Activated CD4-positive, alpha-beta T cell treated with anti-CD3 and anti-CD28 coated beads, Interleukin-2, Interleukin-4, amounts not matched to agents 100 ng/mL and 50 ng/mL, durations not matched to agents 16 hours and 8 hours (primary cell): Measurements from ENCODE around the gene HOMEZ.
"Not testable (repeated sequence)": the region's sequence is repeated elsewhere in the genome, so short reads cannot be mapped to it uniquely, and the experiment has no call there.

ENCODE experiments used
- DNase-seq: peaks from one replicate; pipeline ENCODE4 v3.0.0-alpha.2; 2020; ENCODE audit warnings: low spot score

The HOMEZ gene, protein sequence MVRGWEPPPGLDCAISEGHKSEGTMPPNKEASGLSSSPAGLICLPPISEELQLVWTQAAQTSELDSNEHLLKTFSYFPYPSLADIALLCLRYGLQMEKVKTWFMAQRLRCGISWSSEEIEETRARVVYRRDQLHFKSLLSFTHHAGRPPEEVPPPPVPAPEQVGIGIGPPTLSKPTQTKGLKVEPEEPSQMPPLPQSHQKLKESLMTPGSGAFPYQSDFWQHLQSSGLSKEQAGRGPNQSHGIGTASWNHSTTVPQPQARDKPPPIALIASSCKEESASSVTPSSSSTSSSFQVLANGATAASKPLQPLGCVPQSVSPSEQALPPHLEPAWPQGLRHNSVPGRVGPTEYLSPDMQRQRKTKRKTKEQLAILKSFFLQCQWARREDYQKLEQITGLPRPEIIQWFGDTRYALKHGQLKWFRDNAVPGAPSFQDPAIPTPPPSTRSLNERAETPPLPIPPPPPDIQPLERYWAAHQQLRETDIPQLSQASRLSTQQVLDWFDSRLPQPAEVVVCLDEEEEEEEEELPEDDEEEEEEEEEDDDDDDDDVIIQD

DNA sequence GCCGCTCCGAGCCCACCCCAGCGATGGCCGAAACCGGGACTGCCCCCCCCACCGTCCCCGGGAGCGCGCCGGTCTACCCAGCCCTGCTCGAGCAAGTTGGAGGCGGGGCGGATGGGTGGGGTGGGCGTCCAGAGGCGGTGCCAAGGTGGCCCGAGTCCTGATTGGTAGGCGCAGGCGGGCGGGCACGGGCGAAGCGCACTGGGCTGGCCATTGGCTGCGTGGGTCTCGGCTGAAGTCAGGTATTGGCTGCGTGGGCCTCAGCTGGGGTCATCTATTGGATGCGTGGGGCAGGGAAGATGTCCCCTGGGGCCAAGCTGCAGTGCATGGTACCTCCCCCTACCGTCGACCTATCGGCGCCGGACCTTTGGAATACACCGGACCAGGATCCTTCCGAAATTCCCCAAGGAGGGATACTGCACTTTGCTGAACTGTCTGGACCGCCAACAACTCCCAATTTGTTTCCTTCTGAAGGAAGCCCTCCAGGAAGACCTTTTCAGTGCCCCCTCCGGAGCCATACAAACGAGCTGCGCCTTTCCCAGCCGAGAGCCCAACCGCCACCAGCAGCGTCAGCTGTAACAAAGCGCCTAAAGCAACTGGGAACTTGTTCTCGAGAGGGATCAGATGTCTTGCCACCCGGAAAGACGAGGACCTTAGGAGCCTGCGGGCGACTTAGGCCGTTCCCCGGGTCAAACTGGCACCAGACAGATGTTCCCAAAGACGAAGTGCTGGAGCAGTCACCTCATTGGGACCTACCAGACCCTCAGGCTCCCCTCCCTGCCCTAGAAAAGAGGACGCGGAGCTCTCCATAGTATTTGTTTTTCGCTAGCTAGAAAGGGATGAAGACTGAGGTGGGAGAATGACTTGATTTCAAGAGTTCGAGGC lies at the start of gene HOMEZ:
Gene HOMEZ, minus strand, starts transcription at position 113 of the 882 bp plus-strand sequence. CDS start 180 bp downstream, outside the sequence.
- DNase-seq, result peak; percentile 98

DNA sequence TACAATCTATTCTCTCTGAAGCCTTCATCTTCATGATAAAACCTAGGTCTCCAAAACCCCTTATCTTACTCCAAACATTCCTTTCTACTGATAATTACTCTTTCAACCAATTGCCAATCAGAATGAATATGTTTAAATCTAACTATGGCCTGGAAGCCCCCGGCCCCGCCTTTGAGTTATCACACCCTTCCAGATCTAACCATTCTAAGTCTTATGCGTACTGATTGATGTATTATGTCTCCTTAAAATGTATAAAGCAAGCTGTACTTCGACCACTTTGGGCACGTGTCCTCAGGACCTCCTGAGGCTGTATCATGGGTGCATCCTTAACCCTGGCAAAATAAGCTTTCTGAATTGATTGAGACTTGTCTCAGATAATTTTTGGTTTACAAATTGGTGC lies 49.7 kb upstream of the HOMEZ start:
- no peak for DNase-seq

DNA sequence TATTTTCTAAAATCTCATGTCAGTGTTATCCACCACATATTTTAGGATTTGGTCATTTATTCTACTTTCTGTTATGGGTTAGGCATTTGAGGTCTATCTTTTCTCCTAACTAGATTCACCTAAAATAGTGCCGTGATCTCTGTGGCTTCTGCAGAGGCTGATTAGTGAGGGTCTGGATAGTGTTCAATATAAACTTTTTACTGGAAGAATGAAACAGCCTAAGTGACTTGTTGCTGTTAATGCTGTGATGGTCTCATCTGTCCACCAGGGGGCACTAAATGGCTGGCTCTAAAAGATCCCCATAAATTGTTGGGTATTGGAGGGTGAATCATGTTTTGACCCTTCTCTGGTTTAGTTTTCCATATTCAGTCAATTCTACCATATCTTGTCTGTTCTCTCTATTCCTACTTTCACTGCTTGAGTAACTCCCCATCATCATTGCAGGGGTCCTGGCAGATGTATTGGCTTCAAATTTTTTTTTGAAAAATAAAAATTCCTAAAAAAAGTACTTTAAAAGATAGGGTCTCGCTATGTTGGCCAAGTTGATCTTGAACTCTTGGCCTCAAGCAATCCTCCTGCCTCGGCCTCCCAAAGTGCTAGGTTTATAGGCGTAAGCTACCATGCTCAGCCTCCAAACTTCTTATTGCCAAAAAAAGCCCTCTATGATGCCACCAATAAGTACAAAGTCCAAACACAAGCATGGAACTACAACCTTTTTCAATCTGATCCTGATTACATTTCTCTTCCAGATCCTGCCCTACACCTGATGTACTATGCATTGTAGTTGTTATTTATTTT lies 42.2 kb upstream of the HOMEZ start:
- peak; percentile 82 for DNase-seq

DNA sequence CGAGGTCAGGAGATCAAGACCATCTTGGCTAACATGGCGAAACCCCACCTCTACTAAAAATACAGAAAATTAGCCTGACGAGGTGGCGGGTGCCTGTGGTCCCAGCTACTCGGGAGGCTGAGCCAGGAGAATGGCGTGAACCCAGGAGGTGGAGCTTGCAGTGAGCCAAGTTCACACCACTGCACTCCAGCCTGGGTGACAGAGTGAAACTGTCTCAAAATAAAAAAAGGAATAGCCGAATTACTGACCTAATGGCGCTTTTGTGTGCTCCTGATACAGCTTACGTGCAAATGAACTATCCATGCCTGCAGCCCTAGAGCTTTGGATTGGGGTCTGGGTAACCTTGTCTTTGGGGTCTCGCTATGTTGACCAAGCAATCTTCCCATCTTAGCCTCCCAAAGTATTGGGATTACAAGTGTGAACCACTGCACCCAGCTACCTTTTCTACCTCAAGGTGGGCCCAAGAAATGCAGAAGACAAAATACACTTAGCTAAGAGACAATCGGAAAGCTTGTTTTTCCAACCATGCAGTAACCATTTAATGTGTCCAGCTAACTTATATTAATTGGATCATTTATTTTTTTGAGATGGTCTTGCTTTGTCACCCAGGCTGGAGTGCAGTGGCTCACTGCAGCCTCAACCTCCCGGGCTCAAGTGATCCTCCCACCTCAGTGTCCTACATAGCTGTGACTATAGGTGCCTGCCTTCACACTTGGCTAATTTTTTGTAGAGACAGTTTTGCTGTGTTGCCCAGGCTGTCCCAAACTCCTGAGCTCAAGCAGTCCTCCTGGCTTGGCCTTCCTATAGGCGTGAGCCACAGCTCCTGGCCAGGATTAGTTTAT lies 40.8 kb upstream of the HOMEZ start:
- DNase-seq, result no peak

DNA sequence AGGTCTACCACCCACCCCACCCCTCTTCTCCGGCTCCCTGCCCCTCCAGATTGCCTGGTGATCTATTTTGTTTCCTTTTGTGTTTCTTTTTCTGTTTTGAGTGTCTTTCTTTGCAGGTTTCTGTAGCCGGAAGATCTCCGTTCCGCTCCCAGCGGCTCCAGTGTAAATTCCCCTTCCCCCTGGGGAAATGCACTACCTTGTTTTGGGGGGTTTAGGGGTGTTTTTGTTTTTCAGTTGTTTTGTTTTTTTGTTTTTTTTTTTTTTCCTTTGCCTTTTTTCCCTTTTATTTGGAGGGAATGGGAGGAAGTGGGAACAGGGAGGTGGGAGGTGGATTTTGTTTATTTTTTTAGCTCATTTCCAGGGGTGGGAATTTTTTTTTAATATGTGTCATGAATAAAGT lies 39.8 kb upstream of the HOMEZ start:
- DNase-seq, result not testable (repeated sequence)

DNA sequence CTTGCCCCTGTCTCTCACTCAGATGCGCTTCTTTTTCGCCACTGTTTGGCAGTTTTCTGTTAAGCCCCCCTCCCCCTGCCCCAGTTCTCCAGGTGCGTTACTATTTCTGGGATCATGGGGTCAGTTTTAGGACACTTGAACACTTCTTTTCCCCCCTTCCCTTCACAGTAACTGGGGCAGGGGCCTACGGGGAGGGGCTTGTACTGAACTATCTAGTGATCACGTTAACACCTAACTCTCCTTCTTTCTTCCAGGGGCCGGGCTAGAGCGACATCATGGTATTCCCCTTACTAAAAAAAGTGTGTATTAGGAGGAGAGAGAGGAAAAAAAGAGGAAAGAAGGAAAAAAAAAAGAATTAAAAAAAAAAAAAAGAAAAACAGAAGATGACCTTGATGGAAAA lies 39.1 kb upstream of the HOMEZ start:
- DNase-seq, result no peak

DNA sequence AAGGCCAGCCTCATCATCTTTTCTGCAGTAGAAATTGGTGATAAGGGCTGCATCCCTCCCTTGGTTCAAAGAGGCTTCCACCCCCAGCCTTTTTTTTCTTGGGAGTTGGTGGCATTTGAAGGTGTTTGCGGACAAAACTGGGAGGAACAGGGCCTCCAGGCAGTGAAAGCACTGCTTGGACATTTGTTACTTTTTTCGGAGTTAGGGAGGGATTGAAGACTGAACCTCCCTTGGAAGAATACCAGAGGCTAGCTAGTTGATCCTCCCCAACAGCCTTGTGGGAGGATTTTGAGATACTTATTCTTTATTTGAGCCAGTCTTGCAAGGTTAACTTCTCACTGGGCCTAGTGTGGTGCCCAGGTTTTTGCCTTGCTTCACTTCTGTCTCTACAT lies 38.5 kb upstream of the HOMEZ start:
- no peak for DNase-seq

DNA sequence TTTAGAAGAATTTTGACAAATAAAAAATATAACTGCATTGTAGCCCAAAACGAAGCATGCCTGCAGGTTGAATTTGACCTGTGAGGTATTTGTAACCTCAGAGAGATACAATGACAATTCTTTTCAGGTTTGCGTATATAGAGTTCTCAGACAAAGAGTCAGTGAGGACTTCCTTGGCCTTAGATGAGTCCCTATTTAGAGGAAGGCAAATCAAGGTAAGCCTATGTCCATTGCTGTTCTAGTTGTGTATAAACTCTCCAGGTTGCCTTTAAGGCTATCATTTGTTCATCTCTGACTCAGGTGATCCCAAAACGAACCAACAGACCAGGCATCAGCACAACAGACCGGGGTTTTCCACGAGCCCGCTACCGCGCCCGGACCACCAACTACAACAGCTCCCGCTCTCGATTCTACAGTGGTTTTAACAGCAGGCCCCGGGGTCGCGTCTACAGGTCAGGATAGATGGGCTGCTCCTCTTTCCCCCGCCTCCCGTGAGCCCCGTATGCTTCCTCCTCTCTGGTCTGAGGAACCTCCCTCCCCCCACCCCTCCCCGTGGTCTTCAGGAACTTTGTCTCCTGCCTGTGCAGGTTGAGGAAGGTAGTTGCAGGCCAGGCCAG lies 38.0 kb upstream of the HOMEZ start:
- DNase-seq, result no peak

DNA sequence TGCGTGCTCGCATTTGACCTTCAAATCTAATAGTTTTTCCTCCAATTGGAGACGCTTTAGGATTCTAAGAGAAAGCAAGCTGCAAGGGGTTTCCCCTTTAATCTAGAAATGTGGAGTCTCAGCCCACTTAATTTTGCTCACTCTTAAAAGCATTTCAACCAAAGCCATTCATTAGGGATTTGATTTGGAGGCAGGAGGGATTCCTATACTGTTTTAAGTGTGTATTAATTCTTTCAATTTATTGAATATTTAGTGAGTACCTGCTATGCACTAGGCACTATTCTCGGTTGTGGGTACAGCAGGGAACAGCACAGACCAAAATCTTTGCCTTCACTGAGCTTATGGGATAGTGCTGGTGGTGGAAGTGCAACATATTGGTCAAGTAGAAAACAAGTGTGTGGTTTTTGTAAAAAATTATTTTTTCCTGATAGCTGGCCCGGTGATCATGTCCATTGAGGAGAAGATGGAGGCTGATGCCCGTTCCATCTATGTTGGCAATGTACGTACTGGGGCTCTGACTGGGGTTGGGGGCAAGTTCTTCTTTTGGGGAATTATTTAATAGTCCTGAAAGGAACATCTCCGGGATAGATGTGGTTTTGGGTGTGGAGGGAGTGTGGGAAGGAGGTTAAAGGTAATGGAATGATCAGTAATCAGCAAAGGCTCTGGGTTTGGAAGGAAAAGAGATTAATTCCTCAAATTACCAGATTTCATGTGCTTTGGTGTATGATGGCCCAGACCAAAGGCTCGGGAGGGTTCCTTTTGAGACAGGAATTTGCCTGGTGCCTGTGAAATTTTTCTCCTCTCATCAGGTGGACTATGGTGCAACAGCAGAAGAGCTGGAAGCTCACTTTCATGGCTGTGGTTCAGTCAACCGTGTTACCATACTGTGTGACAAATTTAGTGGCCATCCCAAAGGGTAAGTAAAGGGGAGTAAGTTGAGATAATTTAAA lies 36.9 kb upstream of the HOMEZ start:
- no peak for DNase-seq

DNA sequence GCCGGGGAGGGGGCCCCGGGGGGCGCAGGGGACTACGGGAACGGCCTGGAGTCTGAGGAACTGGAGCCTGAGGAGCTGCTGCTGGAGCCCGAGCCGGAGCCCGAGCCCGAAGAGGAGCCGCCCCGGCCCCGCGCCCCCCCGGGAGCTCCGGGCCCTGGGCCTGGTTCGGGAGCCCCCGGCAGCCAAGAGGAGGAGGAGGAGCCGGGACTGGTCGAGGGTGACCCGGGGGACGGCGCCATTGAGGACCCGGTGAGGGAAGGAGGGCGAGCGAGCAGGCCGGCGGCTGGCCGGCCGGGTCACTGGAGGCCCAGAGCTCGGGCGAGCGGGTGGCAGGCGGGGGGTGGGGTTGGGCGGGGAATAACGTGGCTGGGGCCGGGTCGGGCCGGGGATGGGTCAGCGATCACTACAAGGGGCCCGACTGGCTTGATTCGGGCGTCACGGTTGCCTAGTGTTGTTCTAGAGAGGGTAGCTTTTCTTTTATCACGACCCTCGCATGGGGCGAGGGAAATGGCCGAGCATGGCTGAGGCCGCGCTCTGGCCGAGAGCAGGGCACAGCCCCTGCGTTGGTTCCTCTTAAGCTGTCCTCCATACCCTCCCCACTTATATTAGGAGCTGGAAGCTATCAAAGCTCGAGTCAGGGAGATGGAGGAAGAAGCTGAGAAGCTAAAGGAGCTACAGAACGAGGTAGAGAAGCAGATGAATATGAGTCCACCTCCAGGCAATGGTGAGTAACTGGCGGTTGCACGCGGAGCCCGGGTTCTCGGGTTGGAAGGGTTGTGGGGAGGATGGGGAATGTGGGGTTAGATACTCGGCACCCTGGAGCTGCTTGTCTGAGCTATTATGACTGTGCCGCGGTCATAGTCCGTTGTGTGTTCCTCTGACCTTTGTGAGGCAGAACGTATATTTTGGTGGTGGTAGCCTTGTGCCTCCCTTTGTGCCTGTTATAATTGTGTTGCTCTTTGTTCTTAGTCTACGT lies 35.9 kb upstream of the HOMEZ start:
- peak; percentile 62 for DNase-seq

DNA sequence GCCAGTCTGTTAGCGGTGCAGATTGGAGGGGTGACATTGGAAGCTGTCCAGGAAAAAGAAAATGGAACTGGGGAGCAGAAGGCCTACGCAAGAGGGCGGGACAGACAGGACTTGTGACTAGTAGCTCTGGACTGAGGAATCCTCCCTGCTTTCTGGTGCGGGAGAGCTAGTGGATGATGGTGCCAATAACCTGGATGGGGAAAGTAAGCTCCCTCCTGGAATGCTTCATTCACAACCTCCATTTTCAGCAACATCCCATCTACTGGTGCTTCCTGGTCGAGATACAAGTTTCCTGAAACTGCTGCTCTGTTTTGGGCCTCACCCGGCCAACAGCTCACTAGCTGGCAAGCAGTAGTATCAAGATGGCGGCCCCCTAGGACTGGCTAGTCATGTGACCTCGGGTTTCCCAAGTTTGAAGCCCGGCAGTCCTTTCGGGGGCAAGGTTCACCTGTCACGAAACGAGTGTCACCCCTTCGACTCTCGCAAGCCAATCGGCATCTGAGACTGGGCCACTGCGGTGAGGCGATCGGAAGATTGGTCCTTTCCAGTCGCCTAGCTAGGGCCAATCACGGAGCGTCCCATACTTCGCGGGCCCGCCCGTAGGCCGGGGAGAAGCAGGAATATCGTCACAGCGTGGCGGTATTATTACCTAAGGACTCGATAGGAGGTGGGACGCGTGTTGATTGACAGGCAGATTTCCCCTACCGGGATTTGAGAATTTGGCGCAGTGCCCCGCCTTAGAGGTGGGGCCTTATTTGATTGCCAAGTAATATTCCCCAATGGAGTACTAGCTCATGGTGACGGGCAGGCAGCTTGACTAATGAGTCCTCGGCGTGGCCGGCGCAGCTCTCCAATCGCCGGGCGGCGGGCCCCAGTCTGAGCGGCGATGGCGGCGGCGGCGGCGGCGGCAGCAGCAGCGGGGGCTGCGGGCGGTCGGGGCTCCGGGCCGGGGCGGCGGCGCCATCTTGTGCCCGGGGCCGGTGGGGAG lies 34.9 kb upstream of the HOMEZ start, which contains the start of gene PABPN1:
Gene PABPN1, plus strand, starts transcription at position 874 of the 988 bp plus-strand sequence. Its CDS starts 13 bp downstream, at position 887.
- peak; percentile 99 for DNase-seq

DNA sequence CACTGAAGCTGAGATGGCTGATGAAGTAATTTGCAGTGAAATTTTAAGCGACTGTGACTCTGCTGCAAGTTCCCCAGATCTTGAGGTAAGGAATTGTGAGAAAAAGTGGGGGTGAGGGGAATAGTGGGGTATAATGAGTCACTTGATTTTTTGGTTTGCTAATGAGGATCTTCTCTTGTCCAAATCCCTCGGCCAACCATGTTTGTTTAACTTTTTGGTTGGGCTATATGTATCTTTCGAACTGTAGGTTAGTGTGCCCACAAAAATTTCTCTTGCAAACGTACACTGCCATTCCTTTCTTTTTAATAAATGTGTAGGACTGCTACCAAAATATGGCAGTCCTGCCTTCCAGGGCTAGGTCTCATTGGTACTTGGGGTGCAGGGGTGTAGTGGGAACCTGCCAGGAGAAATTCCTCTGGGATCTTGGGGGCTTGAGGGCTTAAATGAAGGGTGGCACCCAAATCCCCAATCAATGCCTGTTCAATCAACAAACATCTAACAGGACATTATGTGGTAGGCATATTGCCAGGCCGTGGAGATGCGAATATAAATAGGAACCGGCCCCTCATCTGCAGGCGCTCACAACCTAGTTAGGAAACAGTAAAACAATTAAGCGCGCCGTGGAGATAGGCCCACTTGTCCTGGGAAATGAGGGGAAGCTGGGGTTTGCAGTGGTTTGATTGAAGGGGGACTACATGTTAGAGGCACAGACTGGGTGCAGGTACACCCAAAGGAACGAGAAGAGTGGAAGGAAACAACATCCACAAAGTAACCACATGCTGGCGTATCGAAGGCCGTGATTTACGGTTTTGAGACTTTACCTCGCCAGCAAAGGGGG lies 34.0 kb upstream of the HOMEZ start:
- DNase-seq, result no peak

DNA sequence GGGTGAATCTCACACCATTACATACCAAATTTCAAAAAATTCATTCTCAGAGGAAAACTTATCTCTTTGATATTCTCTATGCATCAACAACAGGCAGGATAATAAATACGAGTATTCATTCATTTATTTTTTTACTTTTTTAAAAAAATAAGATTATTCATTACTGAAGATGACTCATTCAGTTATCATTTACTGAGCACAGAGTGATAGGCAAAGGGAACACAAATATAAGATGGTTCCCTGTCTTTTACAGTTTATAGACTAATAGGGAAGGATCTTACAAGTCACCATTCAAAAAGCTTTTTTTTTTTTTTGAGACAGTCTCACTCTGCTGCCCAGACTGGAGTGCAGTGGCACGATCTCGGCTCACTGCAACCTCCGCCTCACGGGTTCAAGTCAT lies 30.4 kb upstream of the HOMEZ start:
- DNase-seq, result no peak

DNA sequence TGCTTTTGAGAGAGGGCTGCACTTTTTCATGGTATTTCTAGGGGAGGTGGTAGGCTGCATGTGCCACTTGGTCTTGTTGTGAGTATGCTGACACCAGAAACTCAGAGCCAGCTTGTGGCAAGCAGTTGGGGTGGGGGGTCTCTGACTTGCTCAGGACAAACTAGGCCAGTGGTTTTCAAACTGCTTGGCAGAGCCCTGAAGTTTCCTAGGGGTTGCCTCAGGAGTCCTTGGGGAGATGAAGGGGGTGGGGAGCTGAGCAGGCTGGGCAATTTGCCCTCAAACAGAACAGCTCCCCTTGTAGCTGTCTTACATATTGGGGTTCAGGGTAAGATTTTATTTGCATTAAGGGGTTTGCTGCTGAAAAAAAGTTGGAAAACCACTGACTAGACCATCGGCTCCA lies 24.6 kb upstream of the HOMEZ start:
- no peak for DNase-seq

DNA sequence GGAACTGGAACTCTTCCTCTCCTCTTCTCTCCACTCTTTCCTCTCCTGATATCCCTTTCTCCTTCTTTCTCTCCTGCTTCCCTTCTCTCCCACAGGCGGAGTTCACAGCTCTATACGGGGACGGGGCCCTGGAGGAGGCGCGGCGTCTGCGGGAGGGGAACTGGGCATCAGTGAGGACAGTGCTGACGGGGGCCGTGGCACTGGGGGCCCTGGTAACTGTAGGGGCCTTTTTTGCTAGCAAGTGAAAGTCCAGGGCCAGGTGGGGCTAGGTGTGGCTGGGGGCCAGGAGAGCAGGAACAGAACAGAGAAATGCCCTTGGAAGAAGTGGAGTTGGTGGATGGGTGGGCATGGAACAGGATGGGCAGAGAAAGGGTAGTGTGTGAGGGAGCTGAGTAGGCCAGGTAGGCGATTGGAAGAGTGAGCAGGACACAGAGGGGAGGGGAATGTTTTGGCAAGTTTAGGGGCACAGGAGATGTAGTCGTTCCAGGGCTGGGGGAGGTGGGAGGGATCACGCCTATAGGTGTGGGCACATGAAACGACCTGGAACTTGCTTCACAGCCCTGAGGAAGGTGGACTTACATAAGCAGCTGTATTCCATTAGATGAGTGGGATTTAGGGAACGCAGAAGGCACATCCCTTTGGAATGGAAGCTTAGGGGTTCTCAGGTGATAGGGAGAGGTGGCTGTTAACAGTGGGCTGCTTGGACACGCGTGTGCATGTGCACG lies 23.0 kb upstream of the HOMEZ start:
- no peak for DNase-seq
